HG03378 (cell line): Measurements from ENCODE around the gene AP4S1.
A peak's percentile ranks its signal among the peaks of the same experiment; 100 is the strongest.
"Not testable (repeated sequence)": the region's sequence is repeated elsewhere in the genome, so short reads cannot be mapped to it uniquely, and the experiment has no call there.

ENCODE experiments used
- ATAC-seq: cut with Tn5 transposase; IDR thresholded peaks from one replicate; pipeline ENCODE4 v1.9.1; 2021; ENCODE audit warnings: mild to moderate bottlenecking, moderate library complexity; ENCODE audit not compliant: unreplicated experiment

Gene AP4S1

DNA sequence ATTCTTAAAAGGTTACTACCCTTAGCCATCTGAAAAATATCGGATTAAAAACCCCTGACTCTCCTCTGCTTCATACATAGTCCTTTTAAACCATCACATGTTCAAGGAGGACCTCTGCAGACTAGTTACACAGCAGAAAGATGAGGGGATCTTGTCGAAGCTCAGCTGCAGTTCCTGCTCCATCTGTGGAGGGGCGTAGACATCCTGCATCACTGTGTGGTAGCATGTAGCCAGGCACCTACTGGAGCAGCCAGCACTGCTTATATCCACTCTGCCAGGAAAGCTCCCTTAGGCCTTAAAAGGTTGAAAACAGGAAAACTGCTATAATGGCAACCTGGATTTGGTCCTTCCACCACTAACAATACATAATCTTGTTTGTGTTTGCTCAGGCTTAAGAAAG, 58.3 kb downstream of the AP4S1 start:
- ATAC-seq, result no peak

DNA sequence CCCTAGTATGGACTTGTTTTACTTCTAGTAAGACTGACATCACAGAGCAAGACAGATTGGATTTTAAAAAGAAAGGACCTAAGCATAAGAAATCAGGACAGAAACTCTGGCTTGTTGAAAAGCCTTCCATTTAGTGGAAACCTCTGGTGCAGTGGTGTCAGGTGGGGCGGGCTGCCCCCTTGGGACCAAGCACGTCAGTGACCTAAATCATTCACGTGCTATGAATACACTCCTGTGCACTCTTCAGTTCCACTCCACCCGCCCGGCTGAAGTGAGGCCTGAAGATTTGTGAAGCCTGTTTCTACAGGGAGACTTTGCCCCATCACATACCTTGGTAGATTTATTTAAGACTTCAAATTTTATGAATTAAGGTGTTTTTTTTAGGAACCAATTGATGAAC, 58.9 kb downstream of the AP4S1 start:
- peak; percentile 89 for ATAC-seq

DNA sequence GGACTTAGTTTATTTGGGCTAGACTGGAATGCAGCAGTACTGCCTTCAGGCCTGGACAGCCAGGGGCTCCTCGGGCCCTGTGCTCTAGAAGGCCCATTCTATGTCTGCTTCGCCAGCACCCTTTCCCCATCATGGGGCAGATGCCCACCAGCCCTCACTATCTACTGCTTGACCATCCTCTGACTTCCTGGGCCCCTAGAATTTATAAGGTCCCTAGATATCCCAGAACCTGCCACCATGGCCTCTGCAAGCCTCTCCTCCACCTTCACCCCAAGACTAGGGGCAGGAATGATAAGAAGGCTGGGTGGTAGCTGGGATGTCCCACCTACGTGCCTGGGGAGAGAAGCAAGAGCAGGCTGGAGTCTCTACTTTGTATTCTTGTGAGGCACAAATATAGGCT, 59.6 kb downstream of the AP4S1 start:
- no peak for ATAC-seq

DNA sequence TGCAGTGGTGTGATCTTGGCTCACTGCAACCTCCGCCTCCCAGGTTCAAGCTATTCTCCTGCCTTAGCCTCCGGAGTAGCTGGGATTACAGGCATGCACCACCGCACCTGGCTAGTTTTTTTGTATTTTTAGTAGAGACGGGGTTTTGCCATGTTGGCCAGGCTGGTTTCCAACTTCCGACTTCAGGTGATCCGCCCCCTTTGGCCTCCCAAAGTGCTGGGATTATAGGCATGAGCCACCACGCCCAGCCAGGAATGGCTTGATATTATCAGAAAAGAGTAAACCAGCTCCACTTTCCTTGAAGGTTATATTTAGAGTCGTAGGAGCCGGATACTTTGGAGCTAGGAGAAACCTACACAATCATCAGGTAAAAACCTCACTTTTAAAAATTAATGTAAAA, 61.0 kb downstream of the AP4S1 start:
- ATAC-seq, result not testable (repeated sequence)

DNA sequence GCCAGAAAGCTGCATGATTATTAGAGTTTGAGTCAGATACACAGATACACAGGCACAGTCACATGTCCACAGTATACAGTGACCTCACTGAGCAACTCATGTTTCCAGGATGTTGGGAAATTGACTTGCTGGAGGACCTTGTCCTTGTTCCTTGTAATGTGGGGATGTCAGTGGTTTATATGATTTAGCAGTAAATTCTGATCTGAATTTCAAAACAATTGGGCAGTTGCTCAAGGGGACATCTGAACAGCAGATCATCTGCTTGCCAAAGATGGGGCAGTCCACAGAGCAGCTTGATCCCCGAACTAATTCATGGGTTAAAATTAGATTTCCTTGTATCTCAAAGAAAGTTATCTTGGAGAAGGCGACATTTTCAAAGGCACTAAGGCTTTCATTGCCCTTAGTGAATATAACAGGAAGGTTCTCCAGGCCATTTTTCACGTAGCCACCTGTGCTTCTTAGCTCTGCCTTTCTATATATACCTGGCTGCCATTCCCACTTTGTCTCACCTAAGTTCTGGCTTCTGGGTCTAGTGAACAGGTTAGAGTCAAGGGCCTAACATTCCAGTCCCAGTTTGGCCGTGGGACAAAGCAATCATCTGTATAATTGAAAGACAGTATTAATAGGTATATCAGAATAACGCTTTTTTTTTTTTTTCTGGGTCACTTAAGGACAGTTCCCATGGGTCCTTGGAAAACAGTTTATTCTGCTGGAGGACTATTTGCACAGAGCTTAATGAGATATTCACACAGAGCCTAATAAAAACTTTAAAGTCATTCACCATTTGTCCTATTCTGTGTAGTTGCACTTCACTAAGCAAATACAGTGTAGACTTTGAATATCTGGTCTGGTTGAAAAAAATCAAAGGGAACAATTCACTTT, 65.7 kb downstream of the AP4S1 start:
- no peak for ATAC-seq

DNA sequence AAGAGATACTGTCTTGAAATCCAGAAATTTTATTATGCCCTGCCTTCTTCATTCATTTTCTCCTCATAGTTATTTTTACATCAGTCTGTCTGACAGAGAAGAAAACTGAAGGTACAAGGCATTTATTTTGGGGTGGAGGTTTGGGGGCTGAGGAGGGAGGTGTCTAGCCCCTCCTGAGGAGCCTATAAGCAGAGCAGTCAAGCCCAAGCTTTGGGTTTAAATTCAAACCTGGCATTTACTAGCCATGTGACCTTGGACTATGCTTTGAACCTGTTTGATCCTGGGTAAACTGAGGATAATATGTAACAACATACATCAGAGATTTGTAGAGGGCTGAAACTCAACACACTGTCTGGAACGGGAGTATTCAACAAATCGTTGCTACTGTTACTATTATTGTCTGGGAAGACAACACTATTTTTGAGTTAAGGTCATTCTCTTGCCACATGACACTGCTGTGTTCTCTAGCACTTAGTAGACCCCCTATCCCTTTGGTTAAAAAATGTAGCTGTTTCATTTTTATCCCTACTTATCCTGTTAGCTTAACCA, 66.8 kb downstream of the AP4S1 start:
- ATAC-seq, result no peak

DNA sequence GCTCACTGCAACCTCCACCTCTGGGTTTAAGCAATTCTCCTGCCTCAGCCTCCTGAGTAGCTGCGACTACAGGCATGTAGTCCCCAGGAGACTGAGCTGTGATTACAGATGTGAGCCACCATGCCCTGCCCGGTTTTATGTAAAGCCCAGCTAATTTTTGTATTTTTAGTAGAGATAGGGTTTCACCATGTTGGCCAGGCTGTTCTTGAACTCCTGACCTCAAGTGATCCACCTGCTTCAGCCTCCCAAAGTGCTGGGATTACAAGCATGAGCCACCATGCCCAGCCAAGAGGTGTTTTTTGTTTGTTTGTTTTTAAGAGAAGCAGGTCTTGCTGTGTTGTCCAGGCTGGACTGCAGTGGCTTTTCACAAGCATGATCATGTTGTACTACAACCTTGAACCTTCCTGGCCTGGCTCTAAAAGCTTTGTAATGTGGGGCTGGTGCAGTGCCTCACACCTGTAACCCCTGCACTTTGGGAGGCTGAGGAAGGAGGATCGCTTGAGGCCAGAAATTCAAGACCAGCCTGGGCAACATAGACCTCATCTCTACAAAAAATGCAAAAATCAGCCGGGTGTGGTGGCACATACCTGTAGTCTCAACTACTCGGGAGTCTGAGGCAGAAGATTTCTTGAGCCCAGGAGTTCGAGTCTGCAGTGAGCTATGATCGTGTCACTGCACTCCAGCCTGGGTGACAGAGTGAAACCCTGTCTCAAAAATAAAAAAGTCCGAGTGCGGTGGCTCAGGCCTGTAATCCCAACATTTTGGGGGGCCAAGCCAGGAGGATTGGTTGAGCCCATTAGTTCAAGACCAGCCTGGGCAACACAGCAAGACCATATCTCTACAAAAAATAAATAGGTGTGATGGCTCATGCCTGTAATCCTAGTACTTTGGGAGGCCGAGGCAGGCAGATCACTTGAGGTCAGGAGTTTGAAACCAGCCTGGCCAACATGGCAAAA, 68.7 kb downstream of the AP4S1 start:
- ATAC-seq, result not testable (repeated sequence)

DNA sequence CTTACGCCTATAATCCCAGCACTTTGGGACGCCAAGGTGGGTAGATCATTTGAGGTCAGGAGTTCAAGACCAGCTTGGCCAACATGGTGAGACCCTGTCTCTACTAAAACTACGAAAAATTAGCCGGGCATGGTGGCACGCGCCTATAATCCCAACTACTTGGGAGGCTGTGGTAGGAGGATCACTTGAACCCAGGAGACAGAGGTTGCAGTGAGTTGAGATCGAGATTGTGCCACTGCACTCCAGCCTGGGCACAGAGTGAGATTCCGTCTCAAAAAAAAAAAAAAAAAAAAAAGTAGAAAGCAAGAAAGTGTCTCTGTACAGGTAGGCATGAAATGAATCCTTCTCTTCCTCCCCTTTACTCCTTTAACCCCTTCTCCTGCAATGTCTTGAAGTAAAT, 70.4 kb downstream of the AP4S1 start:
- not testable (repeated sequence) for ATAC-seq

DNA sequence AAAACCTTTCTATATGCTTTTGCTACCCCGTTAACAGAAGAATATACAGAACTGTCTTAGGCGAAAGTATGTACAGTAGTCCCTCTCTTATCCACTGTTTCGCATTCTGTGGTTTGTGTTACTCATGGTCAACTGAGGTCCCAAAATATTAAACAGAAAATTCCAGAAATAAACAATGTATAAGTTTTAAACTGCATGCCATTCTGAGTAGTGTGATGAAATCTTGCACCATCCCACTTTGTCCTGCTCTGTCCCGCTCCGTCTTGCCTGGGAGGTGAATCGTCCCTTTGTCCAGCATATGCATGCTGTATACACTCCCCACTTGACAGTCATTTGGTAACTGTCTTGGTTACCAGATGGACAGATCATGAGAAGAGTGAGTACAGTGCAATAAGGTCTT, 70.8 kb downstream of the AP4S1 start:
- no peak for ATAC-seq

DNA sequence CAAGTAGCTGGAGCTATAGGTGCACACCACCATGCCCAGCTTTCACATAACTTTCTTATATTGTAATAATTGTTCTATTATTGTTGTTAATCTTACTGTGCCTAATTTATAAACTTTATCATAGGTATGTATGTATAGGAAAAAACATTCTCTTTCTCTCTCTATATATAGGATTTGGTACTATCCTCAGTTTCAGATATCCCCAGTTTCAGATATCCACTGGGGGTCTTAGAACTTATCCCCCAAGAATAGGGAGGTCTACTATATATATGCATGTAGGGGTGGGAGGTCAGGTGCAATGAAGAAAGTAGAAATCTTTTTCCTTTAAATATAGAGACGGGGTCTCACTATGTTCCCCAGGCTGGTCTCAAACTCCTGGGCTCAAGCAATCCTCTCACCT, 71.6 kb downstream of the AP4S1 start:
- ATAC-seq, result no peak

DNA sequence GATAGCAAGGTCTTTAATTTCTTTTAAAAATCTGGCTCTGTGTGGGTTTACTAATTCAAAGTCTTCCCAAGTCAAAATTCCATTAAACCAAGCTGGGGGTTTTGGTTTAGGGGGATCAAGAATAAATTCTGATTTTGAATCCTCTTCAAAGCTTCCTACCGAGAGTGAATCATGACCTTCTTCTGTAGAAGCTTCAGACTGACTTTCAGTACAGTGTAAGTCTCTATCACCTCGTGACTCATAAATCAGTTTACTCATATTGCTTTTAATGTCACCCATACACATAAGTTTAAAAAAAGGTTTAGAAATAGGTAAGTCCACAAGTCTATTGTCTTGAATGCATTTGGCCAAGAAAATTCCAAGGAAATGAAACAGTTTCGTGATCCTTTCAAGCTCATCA, 81.3 kb downstream of the AP4S1 start:
- ATAC-seq, result no peak

DNA sequence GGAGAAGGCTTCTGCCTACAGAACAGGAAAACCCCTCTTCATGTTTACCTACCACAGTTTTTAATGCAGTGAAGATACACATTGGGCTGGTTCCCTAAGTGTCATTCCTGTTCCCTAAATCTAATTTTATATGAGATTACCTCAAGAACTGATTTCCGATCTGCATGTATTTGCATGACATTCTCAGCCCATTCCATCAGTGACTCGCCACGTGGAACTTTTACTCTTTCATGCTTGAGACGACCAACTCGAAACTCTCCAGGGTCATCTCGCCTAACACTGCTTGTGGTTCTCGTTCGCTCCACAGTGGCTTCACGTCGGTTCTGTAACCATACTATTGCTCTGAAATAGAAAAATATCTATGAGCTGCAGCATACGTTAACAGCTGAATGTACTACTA, 83.8 kb downstream of the AP4S1 start:
- no peak for ATAC-seq

DNA sequence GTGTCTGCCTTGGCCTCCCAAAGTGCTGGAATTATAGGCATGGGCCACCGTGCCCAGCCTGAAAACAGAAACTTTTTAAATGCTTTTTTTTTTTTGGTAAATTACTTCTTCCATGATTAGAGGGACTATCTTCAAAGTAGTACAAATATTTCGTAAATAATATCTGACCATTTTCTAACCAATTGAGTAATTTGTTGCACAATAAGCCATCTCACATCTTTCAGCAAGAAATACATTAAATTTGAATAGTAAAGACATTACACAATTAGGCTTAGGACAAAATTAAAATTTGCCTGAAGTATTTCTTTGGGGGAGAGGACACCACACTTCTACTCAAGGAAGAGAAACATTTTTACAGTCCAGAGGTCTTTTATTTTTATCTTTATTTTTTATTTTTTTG, 85.4 kb downstream of the AP4S1 start:
- no peak for ATAC-seq

DNA sequence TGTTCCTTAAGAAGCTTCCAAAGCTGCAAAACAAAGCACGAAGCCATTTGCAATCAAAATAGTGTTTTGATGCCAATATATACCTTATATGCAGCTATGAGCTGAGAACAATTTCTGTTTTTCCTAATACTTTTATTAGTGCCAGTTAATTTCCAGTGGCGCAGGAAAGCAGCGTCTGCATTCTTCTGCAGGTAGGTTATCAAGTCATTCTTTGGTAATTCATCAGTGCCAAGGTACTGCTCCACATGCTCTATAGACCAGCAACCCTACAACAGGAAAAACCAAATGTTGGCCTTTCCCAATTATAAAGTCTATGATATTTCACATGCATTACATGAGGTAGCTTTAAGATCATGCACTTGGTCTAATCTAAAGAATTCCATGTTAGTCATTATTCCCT, 88.3 kb downstream of the AP4S1 start:
- no peak for ATAC-seq

DNA sequence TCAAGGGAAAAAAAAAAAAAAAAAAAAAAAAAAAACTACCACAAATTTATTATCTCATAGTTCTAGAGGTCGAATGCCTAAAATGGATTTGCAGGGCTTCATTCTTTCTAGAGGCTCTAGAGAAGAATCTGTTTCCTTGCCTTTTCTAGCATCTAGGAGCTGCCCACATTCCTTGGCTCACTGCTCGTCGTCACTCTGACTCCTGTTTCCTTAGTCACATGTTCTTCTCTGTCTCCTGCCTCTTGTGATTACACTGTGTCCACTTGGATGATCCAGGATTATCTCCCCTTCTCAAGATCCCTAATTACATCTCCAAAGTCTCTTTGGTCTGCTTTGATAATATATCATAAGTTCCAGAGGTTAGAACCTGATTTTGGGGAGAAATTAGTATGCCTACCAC, 93.4 kb downstream of the AP4S1 start:
- ATAC-seq, result no peak

DNA sequence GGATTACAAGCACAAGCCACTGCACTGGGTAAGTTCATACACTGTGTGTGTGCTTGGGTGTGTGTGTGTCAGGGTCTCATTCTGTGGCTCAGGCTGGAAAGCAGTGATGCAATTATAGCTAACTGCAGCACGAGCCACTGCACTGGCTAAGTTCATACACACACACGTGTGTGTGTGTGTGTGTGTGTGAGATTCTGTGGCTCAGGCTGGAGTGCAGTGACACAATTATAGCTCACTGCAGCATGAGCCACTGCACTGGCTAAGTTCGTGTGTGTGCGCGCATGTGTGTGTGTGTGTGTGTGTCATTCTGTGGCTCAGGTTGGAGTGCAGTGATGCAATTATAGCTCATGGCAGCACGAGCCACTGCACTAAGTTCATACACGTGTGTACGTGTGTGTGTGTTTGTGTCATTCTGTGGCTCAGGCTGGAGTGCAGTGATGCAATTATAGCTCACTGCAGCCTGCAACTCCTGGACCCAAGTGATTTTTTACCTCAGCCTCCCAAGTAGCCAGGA, 96.7 kb downstream of the AP4S1 start:
- no peak for ATAC-seq

DNA sequence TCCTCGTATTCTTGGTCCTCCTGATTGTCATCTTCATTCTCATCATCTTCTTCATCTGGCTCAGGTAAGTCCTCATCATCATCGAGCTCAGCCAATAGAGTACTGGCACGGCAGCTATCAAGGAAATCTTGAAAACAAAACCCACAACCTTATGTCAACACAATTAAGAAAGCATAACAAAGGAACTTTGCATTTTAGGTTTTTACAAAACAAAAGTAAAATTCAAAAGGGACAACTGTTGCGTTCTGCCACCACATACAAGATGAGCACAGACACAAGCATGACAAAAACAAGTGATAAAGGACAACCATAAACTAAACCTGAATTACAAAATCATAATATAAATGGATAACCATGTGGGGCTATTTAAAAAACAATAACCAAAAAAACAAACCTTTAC, 97.5 kb downstream of the AP4S1 start:
- no peak for ATAC-seq

DNA sequence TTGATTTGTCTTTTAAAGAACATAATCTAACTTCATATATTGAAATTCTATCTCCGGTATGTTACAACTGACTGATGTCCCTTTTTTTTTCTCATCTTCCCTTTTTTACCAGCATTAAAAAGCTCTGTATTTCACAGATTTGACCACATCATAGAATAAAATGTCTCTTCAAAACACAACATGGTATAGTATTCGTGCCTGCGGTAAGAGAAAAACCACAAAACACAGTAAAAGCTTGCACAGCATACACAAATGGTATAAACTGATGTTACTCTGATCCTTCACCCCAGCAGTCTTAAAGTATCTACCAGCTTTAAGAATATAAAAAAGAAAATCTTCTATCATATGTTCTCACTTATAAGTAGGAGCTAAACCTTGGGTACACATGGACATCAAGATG, 98.7 kb downstream of the AP4S1 start:
- ATAC-seq, result no peak

DNA sequence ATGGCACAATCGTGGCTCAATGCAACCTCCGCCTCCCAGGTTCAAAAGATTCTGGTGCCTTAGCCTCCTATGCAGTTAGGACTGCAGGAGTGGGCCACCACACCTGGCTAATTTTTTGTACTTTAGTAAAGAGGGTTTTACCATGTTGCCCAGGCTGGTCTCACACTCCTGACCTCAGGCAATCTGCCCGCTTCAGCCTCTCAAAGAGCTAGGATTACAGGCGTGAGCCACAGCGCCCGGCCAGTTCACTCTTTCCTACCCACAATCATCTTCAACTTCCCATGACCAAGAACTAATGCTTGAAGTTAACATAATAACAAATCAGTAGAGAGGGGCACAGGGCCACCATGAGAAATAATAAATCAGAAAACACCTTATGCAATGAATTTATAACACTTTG, 99.8 kb downstream of the AP4S1 start:
- no peak for ATAC-seq

DNA sequence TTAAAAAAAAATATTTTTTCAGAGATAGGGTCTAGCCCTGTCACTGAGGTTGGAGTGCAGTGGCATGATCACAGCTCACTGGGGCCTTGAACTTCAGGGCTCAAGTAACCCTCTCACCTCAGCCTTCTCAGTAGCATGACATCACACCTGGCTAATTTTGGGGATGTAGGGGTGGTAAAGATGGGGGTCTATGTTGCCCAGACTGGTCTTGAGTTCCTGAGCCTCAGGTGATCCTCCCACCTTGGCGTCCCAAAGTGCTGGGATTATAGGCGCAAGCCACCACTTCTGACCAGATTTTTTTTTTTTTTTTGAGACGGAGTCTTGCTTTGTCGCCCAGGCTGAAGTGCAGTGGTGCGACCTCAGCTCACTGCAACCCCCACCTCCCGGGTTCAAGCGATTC, 101.2 kb downstream of the AP4S1 start:
- no peak for ATAC-seq

DNA sequence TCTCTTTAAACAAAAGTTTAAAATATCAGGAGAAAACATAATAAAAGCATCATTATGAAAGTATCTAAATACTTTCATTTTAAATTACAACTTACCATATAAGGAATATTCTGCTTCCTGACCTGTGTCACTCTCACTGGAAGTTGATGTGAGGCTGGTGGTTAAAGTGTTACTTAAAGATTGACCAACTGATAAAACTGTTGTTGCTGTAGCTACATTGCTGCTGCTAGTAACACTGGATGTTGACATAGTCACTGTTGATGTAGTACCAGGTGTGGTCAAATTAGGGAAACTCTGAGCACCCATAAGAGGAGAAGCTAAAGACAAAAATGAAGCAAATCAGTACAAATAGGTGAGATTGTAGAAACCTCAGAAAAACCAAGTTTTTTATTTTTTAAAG, 102.2 kb downstream of the AP4S1 start:
- peak; percentile 79 for ATAC-seq
